ENCODE results near the gene INVS. TPM values are rescaled to one million over a fixed set of nuclear protein-coding genes. Genes with fewer than 3 reads are reported as not detected.

The INVS gene
- total and polyA plus RNA-seq, 2 of the 13 experiments (the other 11 are each of a cell fraction or from before 2014, with no cell fraction given) = 11.3 to 16.3 TPM

DNA sequence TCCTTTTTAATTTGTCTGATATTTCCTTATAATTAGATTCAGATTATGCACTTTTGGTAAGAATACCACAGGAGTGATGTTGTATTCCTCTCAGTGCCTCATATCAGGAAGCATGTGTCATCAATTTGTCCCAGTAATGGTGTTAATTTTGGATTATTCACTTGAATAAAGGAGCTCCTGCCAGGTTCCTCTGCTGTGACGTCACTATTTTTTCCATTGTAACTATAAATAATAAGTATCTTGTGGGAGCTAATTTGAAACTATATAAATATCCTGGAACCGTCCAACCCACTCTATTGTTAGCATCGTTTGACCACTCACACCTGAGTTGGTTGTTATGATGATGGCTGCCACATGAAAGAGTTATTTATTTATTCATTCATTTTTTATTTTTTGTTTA, 107.9 kb downstream of the INVS start:
- no peak for DNase-seq (ENCODE audit: low spot score)
- TF ChIP-seq CHD2 (IDR thresholded peaks at IDR 0.05; ENCODE audit: low read depth, low read length) (no peak), HES4 (CRISPR knock-in tag; IDR thresholded peaks at IDR 0.05; ENCODE audit: borderline replicate concordance) (no peak), NFE2L1 (CRISPR knock-in tag; IDR thresholded peaks at IDR 0.05; ENCODE audit: borderline replicate concordance) (no peak), KLF11 (CRISPR knock-in tag; IDR thresholded peaks at IDR 0.05) (no peak), IRX3 (CRISPR knock-in tag; IDR thresholded peaks at IDR 0.05; ENCODE audit: borderline replicate concordance, low read depth) (no peak), ATAD3A (CRISPR knock-in tag; IDR thresholded peaks at IDR 0.05) (no peak), ZFP1 (CRISPR knock-in tag; IDR thresholded peaks at IDR 0.05) (no peak), ZBTB21 (CRISPR knock-in tag; IDR thresholded peaks at IDR 0.05) (no peak), ASH2L (IDR thresholded peaks at IDR 0.05; ENCODE audit: insufficient read length, low read depth, low read length) (no peak), ZNF773 (CRISPR knock-in tag; IDR thresholded peaks at IDR 0.05; ENCODE audit: borderline replicate concordance) (no peak), SIN3A (IDR thresholded peaks at IDR 0.05; ENCODE audit: borderline replicate concordance, low read depth, low read length) (no peak), ZNF619 (CRISPR knock-in tag; IDR thresholded peaks at IDR 0.05) (no peak), HOXA5 (CRISPR knock-in tag; IDR thresholded peaks at IDR 0.05) (no peak)
- TF ChIP-seq, protein P1, sequence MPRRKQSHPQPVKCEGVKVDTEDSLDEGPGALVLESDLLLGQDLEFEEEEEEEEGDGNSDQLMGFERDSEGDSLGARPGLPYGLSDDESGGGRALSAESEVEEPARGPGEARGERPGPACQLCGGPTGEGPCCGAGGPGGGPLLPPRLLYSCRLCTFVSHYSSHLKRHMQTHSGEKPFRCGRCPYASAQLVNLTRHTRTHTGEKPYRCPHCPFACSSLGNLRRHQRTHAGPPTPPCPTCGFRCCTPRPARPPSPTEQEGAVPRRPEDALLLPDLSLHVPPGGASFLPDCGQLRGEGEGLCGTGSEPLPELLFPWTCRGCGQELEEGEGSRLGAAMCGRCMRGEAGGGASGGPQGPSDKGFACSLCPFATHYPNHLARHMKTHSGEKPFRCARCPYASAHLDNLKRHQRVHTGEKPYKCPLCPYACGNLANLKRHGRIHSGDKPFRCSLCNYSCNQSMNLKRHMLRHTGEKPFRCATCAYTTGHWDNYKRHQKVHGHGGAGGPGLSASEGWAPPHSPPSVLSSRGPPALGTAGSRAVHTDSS (CRISPR knock-in tag; conservative IDR thresholded peaks at IDR 0.05) = no peak
- TF ChIP-seq, protein P2, sequence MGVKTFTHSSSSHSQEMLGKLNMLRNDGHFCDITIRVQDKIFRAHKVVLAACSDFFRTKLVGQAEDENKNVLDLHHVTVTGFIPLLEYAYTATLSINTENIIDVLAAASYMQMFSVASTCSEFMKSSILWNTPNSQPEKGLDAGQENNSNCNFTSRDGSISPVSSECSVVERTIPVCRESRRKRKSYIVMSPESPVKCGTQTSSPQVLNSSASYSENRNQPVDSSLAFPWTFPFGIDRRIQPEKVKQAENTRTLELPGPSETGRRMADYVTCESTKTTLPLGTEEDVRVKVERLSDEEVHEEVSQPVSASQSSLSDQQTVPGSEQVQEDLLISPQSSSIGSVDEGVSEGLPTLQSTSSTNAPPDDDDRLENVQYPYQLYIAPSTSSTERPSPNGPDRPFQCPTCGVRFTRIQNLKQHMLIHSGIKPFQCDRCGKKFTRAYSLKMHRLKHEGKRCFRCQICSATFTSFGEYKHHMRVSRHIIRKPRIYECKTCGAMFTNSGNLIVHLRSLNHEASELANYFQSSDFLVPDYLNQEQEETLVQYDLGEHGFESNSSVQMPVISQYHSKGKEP (CRISPR knock-in tag; IDR thresholded peaks at IDR 0.05) = no peak
- TF ChIP-seq, protein P3, sequence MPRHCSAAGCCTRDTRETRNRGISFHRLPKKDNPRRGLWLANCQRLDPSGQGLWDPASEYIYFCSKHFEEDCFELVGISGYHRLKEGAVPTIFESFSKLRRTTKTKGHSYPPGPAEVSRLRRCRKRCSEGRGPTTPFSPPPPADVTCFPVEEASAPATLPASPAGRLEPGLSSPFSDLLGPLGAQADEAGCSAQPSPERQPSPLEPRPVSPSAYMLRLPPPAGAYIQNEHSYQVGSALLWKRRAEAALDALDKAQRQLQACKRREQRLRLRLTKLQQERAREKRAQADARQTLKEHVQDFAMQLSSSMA (CRISPR knock-in tag; IDR thresholded peaks at IDR 0.05) = no peak
- TF ChIP-seq, protein P4, sequence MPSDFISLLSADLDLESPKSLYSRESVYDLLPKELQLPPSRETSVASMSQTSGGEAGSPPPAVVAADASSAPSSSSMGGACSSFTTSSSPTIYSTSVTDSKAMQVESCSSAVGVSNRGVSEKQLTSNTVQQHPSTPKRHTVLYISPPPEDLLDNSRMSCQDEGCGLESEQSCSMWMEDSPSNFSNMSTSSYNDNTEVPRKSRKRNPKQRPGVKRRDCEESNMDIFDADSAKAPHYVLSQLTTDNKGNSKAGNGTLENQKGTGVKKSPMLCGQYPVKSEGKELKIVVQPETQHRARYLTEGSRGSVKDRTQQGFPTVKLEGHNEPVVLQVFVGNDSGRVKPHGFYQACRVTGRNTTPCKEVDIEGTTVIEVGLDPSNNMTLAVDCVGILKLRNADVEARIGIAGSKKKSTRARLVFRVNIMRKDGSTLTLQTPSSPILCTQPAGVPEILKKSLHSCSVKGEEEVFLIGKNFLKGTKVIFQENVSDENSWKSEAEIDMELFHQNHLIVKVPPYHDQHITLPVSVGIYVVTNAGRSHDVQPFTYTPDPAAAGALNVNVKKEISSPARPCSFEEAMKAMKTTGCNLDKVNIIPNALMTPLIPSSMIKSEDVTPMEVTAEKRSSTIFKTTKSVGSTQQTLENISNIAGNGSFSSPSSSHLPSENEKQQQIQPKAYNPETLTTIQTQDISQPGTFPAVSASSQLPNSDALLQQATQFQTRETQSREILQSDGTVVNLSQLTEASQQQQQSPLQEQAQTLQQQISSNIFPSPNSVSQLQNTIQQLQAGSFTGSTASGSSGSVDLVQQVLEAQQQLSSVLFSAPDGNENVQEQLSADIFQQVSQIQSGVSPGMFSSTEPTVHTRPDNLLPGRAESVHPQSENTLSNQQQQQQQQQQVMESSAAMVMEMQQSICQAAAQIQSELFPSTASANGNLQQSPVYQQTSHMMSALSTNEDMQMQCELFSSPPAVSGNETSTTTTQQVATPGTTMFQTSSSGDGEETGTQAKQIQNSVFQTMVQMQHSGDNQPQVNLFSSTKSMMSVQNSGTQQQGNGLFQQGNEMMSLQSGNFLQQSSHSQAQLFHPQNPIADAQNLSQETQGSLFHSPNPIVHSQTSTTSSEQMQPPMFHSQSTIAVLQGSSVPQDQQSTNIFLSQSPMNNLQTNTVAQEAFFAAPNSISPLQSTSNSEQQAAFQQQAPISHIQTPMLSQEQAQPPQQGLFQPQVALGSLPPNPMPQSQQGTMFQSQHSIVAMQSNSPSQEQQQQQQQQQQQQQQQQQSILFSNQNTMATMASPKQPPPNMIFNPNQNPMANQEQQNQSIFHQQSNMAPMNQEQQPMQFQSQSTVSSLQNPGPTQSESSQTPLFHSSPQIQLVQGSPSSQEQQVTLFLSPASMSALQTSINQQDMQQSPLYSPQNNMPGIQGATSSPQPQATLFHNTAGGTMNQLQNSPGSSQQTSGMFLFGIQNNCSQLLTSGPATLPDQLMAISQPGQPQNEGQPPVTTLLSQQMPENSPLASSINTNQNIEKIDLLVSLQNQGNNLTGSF (CRISPR knock-in tag; IDR thresholded peaks at IDR 0.05) = no peak

More for the DNA sequence above, 107.9 kb downstream of the INVS start:
- CTCF ChIA-PET (ENCODE audit: low intra/inter-chr PET ratio, low total read pairs) = no interaction called here
- Histone ChIP-seq H3K27ac (ENCODE audit: extremely low read length, insufficient read depth, low read length) (no peak overlapping the region), H3K9me3 (ENCODE audit: low read length) (no peaks in the 10 kb centered on the region), H3K27me3 (ENCODE audit: control insufficient read depth in 1 of 2, insufficient read depth in 2 of 2, low read length in 2 of 2) (no peaks in the 10 kb centered on the region), H3K36me3 (replicated peaks in 1 of 2; ENCODE audit: control insufficient read depth in 1 of 2, insufficient read depth in 2 of 2, low read length in 2 of 2) (no peaks in the 10 kb centered on the region), H3K79me2 (ENCODE audit: insufficient read depth, low read length) (no peaks in the 10 kb centered on the region), H3K4me3 (replicated peaks in 1 of 3; ENCODE audit: insufficient read depth in 1 of 3, low read depth in 2 of 3, low read length in 3 of 3) (no peak overlapping the region), H3K9ac (ENCODE audit: insufficient read depth, low read depth, low read length) (no peak overlapping the region), H3K4me2 (ENCODE audit: low read depth, low read length) (no peak overlapping the region), H3K4me1 (ENCODE audit: insufficient read depth, low read length) (no peaks in the 10 kb centered on the region), H2AFZ (ENCODE audit: low read length) (no peak overlapping the region), H4K20me1 (ENCODE audit: insufficient read depth, low read length) (no peaks in the 10 kb centered on the region)
- ATAC-seq = no peak
- in situ Hi-C loops (cut with HindIII; ENCODE audit: extremely low pct_ligation_motif_present, low pct_unique_long_range_greater_than_20kb) (no loop called here), intact Hi-C loops (cut with micrococcal nuclease; ENCODE audit: unreplicated experiment) (no loop called here)
- no peak for FAIRE-seq
- POLR2A ChIA-PET = no interaction called here
- no TSS peak for BruUV-seq (replicated peaks)
- WGBS (ENCODE audit: low lambda C conversion rate) = 90% methylated on average over 3 of the region's 3 CpGs

All from HepG2 (cell line).